GM18502 (cell line): ENCODE measurements around the gene ADGRD1.

Experiments
- ATAC-seq: cut with Tn5 transposase; IDR thresholded peaks from one replicate; pipeline ENCODE4 v1.9.1; 2021; ENCODE audit warnings: mild to moderate bottlenecking; ENCODE audit not compliant: unreplicated experiment, poor library complexity

Gene ADGRD1

DNA sequence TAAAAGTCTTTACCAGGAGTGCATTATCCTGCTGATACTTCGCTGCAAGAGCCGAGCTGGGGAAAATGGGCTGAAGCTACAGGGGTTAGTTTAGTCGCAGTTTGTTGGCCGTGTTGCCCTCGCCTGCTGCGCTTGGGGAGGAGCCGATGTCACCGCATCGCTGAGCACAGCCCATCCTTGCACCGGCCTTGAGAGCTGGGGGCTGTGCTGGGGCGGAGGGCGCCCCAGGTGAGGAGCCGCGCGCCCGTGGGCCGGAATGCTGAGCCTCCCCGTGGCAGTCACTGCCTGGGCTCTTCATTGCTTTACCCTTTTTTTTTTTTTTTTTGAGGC, 50.0 kb downstream of the ADGRD1 start:
- no peak for ATAC-seq

DNA sequence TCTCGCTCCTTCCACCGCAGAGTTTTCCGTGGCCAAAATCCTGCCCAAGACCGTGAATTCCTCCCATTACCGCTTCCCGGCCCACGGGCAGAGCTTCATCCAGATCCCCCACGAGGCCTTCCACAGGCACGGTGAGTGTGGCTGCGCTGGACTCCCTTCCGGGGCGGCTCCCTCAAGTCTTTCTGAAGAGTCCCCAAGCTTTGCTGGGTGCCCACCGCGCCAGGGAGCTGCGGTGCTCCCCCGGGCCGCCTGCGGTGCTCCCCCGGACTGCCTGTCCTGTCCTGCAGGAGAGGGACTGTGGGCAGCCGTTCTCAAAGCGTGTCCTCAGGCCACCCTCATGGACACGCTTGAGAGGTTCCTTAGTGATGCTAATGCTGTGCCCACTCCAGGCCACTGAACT, 50.5 kb downstream of the ADGRD1 start:
- no peak for ATAC-seq

DNA sequence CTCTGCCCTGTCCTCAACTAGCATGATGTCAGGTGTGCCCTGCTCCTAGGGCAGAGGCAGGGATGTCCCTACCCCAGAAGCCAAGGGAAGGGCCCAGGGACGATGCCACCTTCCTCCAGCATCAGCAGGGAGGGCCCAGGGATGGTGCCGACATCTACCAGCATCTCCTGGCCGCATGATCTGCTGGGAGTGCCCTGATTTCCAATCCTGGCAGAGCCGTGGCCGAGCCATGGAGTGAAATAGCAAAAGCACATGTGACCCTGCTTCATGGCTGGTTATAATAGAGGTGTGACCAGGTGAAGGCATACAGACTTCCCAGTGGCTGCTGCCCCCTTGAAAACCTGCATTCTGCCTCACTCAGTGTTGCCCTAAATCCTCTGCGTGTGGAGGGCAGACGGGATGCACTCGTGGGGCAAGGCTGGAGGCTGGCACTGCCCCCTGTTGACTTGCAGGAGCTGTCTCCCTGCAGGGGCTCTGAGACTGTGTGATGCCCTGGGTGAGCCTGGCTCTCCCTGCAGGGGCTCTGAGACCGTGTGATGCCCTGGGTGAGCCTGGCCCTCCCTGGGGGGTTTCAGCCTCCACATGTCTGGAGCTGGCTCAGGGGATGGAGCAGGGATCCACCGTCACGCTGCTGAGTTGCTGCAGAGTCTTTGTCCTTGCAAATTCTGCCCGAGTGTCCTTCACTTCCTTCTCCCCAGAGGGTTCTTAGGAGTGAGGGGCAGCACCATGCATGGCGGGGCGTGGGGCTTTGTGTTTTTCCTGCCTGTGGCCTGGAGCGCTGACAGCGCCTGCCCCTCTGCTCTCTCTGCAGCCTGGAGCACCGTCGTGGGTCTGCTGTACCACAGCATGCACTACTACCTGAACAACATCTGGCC, 51.7 kb downstream of the ADGRD1 start:
- ATAC-seq, result no peak

DNA sequence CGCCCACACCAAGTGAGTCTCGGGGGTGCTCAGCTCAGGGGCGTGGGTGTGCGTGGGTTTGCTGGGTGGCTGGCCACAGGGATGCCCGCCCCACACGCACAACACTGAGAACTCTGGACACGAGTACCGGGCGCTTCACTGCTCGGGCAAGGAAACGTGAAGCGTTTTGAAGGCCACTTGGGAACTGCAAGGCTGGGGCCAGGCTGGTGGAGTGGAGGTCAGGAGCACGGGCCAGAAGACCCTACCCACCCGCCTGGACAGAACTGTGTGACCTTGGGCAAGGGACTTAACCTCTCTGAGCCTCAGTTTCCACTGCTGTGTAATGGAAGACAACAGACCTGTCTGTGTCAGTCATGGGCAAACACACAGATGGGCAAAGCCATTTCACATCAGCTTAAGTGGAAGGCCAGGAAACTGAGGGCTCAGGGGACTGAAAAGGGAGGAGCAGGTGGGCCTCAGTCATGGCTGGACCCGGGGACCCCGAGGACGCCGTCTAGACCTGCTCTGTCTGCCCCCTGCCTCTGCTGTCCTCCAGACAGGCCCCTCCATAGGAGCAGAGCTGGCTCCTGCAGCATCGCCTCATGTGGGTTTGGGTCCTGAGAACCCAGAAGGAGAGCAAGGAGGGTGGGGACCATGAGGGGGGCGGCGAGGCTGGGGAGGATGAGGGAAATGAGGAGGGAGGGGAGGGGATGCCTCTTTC, 52.5 kb downstream of the ADGRD1 start:
- ATAC-seq, result no peak

DNA sequence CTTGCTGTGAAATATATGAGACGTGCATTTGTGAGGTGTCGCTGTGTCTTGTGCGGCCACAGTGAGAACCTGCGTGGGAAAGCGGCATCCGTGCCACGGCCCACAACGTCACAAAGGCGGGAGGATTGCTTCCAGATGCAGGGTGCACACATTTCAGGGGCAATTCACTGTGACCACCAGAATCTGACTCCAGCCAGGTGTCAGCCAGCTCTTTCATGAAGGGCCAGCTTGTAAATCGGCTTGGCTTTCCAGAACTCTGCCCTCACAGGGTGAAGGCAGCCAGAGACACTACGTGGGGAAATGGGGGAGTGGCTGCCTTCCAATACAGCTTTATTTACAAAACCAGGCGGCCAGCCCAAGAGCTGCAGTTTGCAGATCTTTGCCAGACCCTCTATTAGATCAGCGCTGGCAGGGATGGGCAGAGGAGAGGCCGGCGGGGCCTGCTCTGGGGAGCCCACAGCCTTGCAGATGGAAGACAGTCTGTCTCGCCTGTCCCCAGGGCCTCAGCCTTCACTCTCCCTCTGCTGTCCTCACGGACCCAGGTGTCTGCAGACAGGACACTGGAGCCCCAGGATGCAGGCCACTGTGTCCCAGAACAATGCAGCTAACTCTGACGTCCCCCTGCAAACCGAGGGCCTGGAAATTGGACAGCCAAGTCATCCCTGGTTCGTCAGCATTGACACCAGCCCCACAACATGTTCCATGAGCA, 53.5 kb downstream of the ADGRD1 start:
- ATAC-seq, result no peak

DNA sequence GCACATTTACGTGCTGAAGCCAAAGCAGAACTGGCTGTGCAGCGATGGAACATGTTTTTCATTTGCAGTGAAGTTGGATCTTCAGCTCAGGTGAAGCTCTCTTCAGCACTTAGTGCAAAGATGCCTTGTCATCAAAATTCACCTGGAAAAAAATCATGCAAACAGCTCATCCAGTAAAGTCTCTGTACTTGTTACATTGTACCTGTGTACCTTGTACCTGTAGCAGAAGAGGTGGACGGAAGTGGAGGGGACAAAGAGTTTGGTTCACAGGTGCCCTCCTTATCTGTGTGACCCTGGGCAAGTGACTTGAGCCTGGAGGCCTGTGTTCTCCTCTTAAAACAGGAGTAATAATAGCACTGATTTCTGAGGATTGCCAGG, 54.0 kb downstream of the ADGRD1 start:
- ATAC-seq, result no peak

DNA sequence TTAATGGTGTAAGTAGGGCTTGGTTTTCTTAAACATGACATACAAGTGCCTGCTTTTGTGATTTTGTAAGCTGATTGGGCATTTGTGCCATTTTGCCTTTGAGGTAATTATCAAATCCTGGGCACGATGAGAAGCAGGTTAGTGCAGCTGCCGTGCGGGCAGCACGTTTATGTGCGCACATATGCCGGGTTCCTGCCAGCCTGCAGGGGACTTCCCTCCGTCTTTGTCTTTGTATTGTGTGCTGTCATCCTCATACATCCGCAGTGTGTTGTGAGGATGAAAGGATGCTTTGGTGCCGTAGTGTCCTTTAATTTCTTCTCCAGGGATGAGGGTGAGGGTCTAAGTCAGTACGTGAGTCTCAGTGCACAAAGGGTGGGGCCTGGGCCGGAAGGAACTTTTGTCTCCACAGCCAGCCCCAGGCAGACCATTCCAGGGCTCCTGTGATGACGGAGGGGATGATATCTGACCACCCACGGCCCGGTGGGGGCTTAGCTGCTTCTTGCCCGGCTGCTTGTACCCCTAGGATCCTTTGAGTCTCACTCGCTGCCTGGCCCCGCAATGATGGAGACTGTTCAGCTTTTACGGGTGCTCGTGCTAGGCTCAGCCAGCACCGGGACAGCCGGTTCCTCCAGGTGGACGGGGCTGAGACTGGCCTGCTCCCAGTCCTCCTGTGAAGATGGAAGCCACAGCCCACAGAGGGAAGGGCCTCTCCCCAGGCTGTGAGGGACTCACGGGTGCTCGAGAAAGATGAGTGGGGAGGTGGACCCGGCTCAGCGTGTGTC, 54.6 kb downstream of the ADGRD1 start:
- no peak for ATAC-seq

DNA sequence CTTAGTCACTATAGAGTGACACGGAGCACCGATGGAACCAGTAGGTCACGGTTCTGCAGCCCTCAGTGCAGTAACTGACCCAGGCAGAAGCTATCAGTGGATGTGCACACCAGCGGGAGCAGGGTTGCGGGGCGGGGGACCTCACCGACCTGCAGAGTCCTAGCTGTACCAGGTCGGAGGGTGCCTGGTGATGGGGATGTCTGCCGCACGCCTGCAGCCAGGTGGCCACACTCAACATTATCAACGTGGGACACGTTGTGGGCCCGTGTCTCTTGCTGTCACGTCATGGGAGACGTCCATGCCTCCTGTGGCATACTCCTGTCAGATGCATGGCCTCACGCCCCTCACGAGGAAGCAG, 55.2 kb downstream of the ADGRD1 start:
- ATAC-seq, result no peak

DNA sequence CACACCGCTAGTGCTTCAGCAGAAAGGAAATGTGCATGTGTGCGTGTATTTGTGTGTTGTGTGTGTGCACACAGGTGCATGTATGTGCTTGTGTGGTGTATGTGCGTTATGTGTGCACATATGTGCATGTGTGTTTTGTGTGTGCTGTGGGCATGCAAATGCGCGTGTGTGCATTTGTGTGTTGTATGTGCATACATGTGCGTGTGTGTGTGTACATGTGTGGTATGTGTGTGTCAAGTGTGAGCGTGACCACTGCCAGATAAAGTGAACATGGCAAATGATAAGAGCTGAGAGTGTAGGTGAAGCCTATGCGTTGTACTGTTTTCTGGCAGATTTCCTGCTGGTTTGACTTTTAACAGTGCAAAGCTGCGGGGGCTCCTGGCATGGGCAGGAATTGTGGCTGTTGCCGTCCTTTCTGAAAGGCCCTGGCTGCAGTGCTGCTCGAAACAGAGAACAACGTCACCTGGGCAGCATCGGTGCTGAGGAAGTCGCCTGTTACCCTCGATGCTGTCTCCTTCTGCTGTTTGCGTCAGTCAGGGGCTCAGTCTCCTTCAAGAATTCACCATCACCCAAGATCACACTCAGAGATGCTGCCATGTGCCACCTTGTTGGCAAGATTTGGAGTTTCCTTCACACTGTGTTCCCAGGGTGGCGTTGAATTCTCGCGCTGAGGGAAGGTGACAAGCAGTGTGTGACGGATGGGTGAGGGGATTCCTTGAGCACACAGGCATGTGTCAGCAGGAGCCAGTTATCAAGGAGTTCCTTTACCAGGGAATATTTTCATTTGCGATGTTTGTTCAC, 56.1 kb downstream of the ADGRD1 start:
- ATAC-seq, result no peak

DNA sequence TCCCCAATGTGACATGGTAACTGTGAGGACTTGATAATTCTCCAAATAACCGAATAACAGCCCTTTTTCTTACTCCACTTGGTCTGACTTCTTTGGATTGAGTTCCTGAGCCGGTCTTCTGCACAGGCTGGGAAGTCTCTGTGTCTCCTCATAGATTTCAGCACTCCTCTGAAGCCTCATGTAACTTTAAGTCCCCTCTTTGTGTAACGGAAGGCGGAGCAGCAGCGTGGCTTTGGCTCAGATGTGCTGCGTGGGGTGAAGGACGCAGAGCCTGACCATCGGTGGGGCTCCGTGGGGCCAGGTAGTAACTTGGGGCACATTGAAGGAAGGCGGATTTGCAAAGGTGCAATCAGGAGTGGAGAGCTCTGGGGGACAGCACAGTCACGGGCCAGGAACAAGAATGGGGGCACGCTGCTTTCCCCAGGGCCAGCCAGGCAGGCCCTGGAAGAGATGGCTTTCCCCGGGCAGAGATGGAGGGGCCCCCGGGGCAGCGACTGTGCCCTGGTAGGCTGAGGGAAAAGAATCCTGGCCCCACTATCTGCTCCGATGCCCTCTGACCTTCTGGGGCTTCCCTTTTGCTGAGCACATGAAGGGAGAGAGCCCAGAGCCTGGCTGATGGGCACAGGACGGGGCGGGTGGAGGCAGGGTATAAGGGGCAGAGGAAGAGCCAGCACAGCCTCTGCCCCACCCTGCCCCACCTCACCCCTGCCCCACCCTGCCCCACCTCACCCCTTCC, 56.9 kb downstream of the ADGRD1 start:
- ATAC-seq, result no peak

DNA sequence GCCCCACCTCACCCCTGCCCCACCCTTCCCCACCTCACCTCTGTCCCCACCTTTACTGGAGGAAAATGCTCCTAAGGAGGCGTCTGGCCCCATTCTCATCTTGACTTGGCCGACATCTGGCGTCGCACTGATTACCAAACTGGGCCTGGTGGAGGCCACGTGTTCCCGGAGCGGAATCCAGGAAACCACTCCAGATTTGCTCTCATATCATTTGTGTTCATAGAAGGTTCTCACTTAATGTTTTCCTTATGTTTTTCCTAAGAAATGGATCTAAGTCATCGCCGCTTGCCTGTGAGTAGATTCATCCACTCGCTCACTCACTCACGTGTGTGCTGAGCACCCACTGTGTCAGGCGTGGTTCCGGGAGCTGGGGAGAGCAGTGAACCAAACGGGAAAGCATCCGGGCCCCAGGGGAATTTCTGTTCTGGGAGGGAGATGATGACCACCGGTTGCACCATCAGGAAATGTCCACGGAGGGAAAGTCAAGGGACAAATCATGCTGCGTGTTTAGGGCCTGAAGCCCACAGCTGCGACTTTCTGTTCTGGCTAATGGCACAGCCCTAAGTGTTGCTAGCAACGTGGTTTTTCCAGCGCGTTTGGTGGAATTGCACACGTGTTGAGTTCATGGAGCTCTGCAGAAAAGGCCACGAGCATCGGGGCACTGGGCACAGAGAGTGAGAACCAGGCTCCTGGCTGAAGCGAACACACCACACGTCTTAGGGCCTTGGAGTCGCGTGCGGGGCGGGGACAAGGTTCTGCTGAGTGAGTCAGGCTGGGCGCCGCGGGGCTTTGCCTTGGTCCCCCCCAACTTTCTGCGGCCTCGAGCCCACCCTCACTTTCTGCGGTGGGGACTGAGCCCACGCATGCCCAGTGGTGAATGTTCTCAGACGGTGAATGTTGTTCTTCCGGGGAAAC, 57.7 kb downstream of the ADGRD1 start:
- ATAC-seq, result no peak

DNA sequence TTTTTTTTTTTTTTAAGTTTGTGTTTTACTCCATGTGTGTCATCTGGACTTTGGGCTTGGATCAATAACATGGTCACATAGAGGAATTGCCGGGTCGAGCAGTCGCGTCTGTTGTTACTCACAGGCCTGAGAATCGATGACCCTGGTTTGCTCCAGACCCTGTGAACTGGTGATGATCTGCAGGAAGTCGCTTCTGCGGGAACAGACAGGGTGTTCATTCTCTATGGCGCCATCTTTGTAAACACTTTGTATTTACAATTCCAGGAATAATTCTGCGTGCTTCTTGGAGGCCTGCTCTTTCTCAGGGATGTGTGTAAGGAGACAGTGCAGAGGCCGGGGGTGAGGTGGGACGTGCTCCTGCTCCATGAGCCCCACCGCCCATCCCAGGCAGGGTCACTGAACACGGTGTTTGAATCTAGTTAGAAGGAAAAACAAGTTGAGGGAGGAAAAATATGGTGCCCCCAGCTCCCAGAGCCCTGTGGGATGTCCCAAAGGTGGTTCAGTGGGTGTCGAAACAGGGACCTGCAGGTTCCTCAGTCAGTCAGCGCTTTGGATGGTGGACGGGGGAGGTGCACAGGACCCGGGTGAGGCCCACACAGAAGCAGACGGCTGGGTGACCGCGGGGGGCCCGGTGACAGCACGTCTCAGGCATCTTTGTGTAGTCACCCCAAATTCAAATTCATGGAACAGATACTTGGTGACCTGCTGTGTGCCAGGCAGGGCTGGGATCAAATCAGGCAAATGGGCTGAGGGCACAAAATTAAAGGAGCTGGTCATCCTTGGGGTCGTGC, 58.8 kb downstream of the ADGRD1 start:
- ATAC-seq, result no peak

DNA sequence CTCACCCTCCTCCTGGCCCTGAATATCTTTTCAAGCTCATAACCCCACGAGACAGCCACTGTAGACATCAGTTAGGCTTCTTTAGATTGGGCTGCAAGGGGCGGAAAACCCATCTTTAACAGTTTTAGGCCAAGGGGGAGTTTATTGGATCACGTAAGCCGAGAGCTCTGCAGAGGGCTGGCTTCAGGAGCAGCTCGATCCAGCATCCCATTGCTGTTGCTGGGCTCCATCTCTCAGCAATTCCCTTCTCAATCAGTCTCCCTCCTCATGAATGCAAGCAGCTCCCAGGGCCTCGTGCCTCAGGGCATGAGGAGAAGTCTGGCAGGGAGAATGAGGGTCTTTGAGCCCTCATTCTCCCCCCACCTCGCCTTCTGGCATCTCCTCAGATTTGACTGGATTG, 59.4 kb downstream of the ADGRD1 start:
- no peak for ATAC-seq

DNA sequence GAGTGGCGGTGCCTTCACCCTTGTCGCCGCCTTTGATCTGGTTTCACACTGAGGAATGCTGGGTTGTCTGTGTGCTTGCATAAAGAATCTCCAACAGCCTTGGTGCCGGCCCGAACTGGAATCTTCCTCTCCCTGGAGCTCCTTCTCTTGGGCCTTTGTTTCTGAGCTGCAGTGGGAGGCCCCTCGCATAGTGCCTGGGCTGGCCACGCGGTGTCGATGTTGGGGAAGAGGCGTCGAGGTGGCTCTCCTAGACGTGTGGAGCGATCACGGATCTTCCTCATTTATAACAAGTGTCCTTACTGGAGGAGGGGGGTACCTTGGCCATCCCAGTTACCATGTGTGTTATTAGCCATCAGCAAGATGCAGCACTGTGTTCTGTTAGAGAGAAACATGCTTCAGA, 60.6 kb downstream of the ADGRD1 start:
- ATAC-seq, result no peak

DNA sequence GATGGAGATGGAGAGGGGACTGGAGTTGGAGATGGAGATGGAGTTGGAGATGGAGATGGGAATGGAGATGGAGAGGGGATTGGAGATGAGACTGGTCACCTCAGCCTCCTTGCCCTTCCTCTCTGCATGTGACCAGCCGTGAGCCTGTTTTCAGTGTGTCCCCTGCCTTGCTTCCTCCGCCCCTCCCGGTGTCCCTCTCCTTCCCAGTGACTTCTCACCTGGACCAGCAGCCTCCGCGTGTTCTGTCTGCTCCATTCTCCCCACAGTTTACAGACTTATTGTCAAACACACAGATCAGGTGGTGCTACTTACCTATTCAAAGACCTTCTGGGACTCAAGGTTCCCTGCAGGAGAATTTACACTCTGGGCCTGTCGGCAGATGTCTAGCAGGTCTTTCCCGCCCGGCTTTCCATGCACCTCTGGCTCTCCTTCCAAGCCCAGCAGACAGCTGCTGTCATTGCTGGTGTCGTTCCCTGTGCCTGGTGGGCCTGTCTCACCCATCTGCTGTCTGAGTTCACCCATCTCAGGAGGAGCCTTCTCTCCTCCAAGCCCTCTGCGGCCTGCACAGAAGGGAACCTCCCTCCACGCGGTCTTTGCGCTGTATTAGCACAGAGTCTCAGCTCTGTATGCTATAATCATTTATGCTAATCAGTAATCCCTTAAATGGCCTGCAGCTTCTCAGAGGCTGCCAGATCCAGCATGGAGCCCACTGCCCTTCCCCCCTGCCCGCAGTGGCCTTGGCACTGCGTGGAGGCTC, 62.1 kb downstream of the ADGRD1 start:
- no peak for ATAC-seq

DNA sequence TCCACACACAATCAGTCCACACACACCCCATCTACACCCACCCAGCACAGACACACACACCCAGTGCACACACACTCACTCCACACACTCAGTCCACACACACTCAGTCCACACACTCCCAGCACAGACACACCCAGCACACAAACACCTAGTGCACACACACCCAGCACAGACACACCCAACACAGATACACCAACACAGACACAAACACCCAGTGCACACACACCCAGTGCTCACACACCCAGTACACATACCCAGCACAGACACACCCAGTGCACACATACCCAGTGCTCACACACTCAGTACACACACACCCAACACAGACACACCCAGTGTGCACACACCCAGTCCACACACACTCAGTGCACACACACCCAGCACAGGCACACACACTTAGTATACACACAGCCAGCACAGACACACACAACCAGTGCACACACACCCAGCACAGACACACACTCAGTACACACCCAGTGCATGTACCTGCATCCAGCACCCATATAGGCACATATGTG, 63.8 kb downstream of the ADGRD1 start:
- no peak for ATAC-seq
